GM21786 (cell line): ENCODE results near the gene RAB33B.
A peak's percentile ranks its signal among the peaks of the same experiment; 100 is the strongest.
"Not testable (repeated sequence)": the region's sequence is repeated elsewhere in the genome, so short reads cannot be mapped to it uniquely, and the experiment has no call there.

Source experiments
- ATAC-seq: cut with Tn5 transposase; IDR thresholded peaks from one replicate; pipeline ENCODE4 v1.9.1; 2021; ENCODE audit not compliant: unreplicated experiment

RAB33B gene

GRCh38 chr4:139454111-139455045 is at the start of gene RAB33B:
Gene RAB33B, plus strand, starts transcription at chr4:139454121. Its CDS starts 75 bp downstream, at chr4:139454196.
- peak; percentile 1 for ATAC-seq

- ATAC-seq = no peak
These were observed 43.6 kb upstream of the RAB33B start for GRCh38 chr4:139410312-139410711.

- ATAC-seq = not testable (repeated sequence)
These were observed 39.2 kb upstream of the RAB33B start for GRCh38 chr4:139414671-139415210.

GRCh38 chr4:139416073-139416673 is 37.7 kb upstream of the RAB33B start:
- ATAC-seq = no peak

- peak; percentile 76 for ATAC-seq
These were observed 34.5 kb upstream of the RAB33B start for GRCh38 chr4:139419388-139419914.

GRCh38 chr4:139420652-139421051 is 33.3 kb upstream of the RAB33B start:
- no peak for ATAC-seq

- ATAC-seq = no peak
These were observed 17.8 kb upstream of the RAB33B start for GRCh38 chr4:139436122-139436521.

- no peak for ATAC-seq
These were observed 15.8 kb upstream of the RAB33B start for GRCh38 chr4:139438141-139438540.

GRCh38 chr4:139441029-139441428 is 12.9 kb upstream of the RAB33B start:
- ATAC-seq = no peak

- no peak for ATAC-seq
These were observed 10.3 kb upstream of the RAB33B start for GRCh38 chr4:139443661-139444060.

GRCh38 chr4:139444881-139445280 is 9.0 kb upstream of the RAB33B start:
- ATAC-seq = not testable (repeated sequence)

- not testable (repeated sequence) for ATAC-seq
These were observed 6.8 kb upstream of the RAB33B start for GRCh38 chr4:139447078-139447477.

- ATAC-seq = no peak
These were observed 3.3 kb upstream of the RAB33B start for GRCh38 chr4:139450586-139450985.

GRCh38 chr4:139451997-139452396 is 1.9 kb upstream of the RAB33B start:
- ATAC-seq = no peak

GRCh38 chr4:139453041-139453370 is 915 bp upstream of the RAB33B start:
- peak; percentile 48 for ATAC-seq

- peak; percentile 87 for ATAC-seq
These were observed 380 bp upstream of the RAB33B start for GRCh38 chr4:139453371-139454110.

- ATAC-seq = no peak
These were observed 1.2 kb downstream of the RAB33B start for GRCh38 chr4:139455126-139455538.

- ATAC-seq = no peak
These were observed 3.4 kb downstream of the RAB33B start for GRCh38 chr4:139457318-139457717.

GRCh38 chr4:139458543-139458942 is 4.6 kb downstream of the RAB33B start:
- ATAC-seq = no peak

- no peak for ATAC-seq
These were observed 5.1 kb downstream of the RAB33B start for GRCh38 chr4:139458999-139459398.

GRCh38 chr4:139460565-139460964 is 6.6 kb downstream of the RAB33B start:
- no peak for ATAC-seq
